K562 (cell line): ENCODE data around the gene SMAGP. TPM values are rescaled to one million over a fixed set of nuclear protein-coding genes. Genes with fewer than 3 reads are reported as not detected.

Source experiments
- ATAC-seq: fragments of 200-7000 bp; cut with Tn5 transposase; 3 replicates; pipeline ENCODE4 v1.9.1; 2020; ENCODE audit warnings: moderate library complexity
- BruUV-seq: library from RNA; stranded (reverse); fragments of 400-500 nt; replicated peaks from 2 replicates; lab custom pipeline; 2021; lab: Mats Ljungman, UMichigan
- CTCF ChIA-PET: fragments of 300-600 bp; formaldehyde crosslinking; extraction: SDS; loops from one replicate; lab custom pipeline; 2021; ENCODE audit warnings: low intra/inter-chr PET ratio; lab: Yijun Ruan, JAX
- POLR2A ChIA-PET: fragments of 300-600, 350-650 bp; sonication (Branson Sonifier 250); formaldehyde crosslinking; extraction: SDS; loops from one replicate; lab custom pipeline; 2021; ENCODE audit warnings: antibody characterized with exemption, inconsistent platforms; lab: Yijun Ruan, JAX
- DNase-seq, 4 experiments: peaks; one replicate each; pipeline versions ENCODE4 v3.0.0 to v3.0.0-alpha.2; 2011 to 2018; ENCODE audit warnings: low spot score in 3 of 4, mixed read lengths in 3 of 4; ENCODE audit errors: extremely low read depth in 1 of 4
- FAIRE-seq: peaks from 2 replicates; lab custom pipeline; 2011; peaks lifted over from hg19 to GRCh38; lab: Jason Lieb, UNC
- H2AFZ ChIP-seq: 2 replicates; pipeline ENCODE4 v1.6.0; 2011; ENCODE audit warnings: low read depth, low read length, control low read depth, inconsistent platforms
- H3K27ac ChIP-seq: fragments of 200-600 bp; 3 replicates; pipeline ENCODE4 v1.8.0; 2011; ENCODE audit warnings: low read depth, mild to moderate bottlenecking, control low read depth, inconsistent platforms, low read length, moderate library complexity, mixed read lengths; ENCODE audit errors: extremely low read depth
- H3K27me3 ChIP-seq, 2 experiments: fragments of 300-600 bp in 1 of 2; 2 replicates in 1 of 2; 3 replicates in 1 of 2; pipeline versions ENCODE4 v1.6.0 to v1.8.0; 2011; ENCODE audit warnings: inconsistent platforms in 2 of 2, low read length in 2 of 2, mild to moderate bottlenecking in 1 of 2, mixed read lengths in 1 of 2, moderate library complexity in 1 of 2; ENCODE audit not compliant: control insufficient read depth in 2 of 2, insufficient read depth in 2 of 2
- H3K36me3 ChIP-seq: fragments of 300-600 bp; 3 replicates; pipeline ENCODE4 v1.8.0; 2011; ENCODE audit warnings: mild to moderate bottlenecking, low read length, inconsistent platforms; ENCODE audit not compliant: control insufficient read depth, insufficient read depth
- H3K4me1 ChIP-seq, 2 experiments: fragments of 200-600 bp in 1 of 2; replicated peaks in 1 of 2; 2 replicates in 1 of 2; 3 replicates in 1 of 2; pipeline versions ENCODE4 v1.5.1 to v1.8.0; 2011; ENCODE audit warnings: inconsistent platforms in 2 of 2, low read length in 2 of 2, mild to moderate bottlenecking in 1 of 2, mixed read lengths in 1 of 2, moderate library complexity in 1 of 2; ENCODE audit not compliant: control insufficient read depth in 2 of 2, insufficient read depth in 2 of 2
- H3K4me2 ChIP-seq: 2 replicates; pipeline ENCODE4 v1.6.1; 2011; ENCODE audit warnings: low read length, control low read depth, inconsistent platforms, mixed read lengths; ENCODE audit not compliant: insufficient read depth
- H3K4me3 ChIP-seq: fragments of 200-600 bp; sonication (generic), shearing (Covaris generic); 2 replicates; pipeline ENCODE4 v1.5.1; 2016; ENCODE audit warnings: control low read depth, inconsistent platforms
- H3K79me2 ChIP-seq: fragments of 200-600 bp; 3 replicates; pipeline ENCODE4 v1.8.0; 2011; ENCODE audit warnings: low read length, inconsistent platforms; ENCODE audit not compliant: control insufficient read depth, insufficient read depth
- H3K9ac ChIP-seq, 2 experiments: 2 replicates each; pipeline versions ENCODE4 v1.6.0 to v1.6.1; 2011; ENCODE audit warnings: low read depth in 2 of 2, low read length in 2 of 2, control low read depth in 1 of 2, inconsistent platforms in 1 of 2, mild to moderate bottlenecking in 1 of 2, mixed read lengths in 1 of 2; ENCODE audit not compliant: insufficient read depth in 1 of 2
- H3K9me1 ChIP-seq: one replicate; pipeline ENCODE4 v1.6.0; 2011; ENCODE audit warnings: inconsistent platforms, mild to moderate bottlenecking, low read length, moderate library complexity; ENCODE audit not compliant: control insufficient read depth, insufficient read depth
- H3K9me3 ChIP-seq: replicated peaks from 2 replicates; pipeline ENCODE4 v1.5.1; 2011; ENCODE audit warnings: low read depth, low read length, inconsistent platforms; ENCODE audit not compliant: control insufficient read depth, insufficient read depth
- H4K20me1 ChIP-seq: replicated peaks from 2 replicates; pipeline ENCODE4 v1.6.1; 2011; ENCODE audit warnings: low read length, inconsistent platforms, mixed read lengths; ENCODE audit not compliant: control insufficient read depth, insufficient read depth
- ERF ChIP-seq: fragments of 450-650 bp; formaldehyde crosslinking; IDR thresholded peaks from 2 replicates; pipeline ENCODE4 v1.4.0; 2020; ENCODE audit warnings: mild to moderate bottlenecking, mixed read lengths
- FOXA1 ChIP-seq: fragments of 450-650 bp; IDR thresholded peaks from 2 replicates; pipeline ENCODE4 v1.6.1; 2016; ENCODE audit warnings: mild to moderate bottlenecking, borderline replicate concordance
- MTA3 ChIP-seq: fragments of 450-650 bp; formaldehyde crosslinking; IDR thresholded peaks from 2 replicates; pipeline ENCODE4 v1.6.1; 2017; ENCODE audit warnings: mild to moderate bottlenecking, borderline replicate concordance
- PHF21A ChIP-seq: fragments of 450-650 bp; IDR thresholded peaks from 2 replicates; pipeline ENCODE4 v1.6.1; 2017; ENCODE audit warnings: low read depth, borderline replicate concordance
- ZNF184 ChIP-seq: sonication (generic); formaldehyde crosslinking; IDR thresholded peaks from 2 replicates; pipeline ENCODE4 v1.5.0; 2020; ENCODE audit warnings: missing genetic modification reagents
- WGBS: fragments of 100-300 bp; shearing (Covaris generic); methylation state at CpG from one replicate; pipeline ENCODE4 v1.1.6; 2016; ENCODE audit warnings: low coverage, mixed read lengths; ENCODE audit not compliant: insufficient coverage; ENCODE audit errors: missing lambda C conversion rate; 5-methylcytosine and 5-hydroxymethylcytosine counted together
- in situ Hi-C: fragments of 300-500 bp; cut with MboI; formaldehyde crosslinking; loops from 4 replicates; pipeline ENCODE4 v1.15.0; 2018; ENCODE audit warnings: inconsistent platforms, mixed read lengths
- intact Hi-C: fragments of 100-400 bp; cut with micrococcal nuclease; formaldehyde crosslinking; loops from 2 replicates; pipeline ENCODE4 v1.14.2; 2022
- polyA plus RNA-seq, 8 experiments: library from polyadenylated mRNA; depleted of rRNA in 4 of 8; stranded (reverse) in 5 of 8; unstranded in 3 of 8; fragments of >200 nt; fragmentation: Nextera tagmentation in 2 of 8; fragmentation: Illumina TruSeq in 1 of 8; extraction: Ambion mirVana in 2 of 8; extraction: Trizol in 1 of 8; gene quantifications; 2 replicates each; pipeline versions ENCODE4 v1.2.1 to v1.2.3, GENCODE V29; 2011 to 2014; ENCODE audit warnings: inconsistent platforms in 1 of 8, missing spikeins in 1 of 8
- total RNA-seq, 7 experiments: library from RNA; depleted of rRNA in 6 of 7; stranded (reverse); fragments of >200 nt in 6 of 7; fragmentation: Illumina TruSeq in 2 of 7; extraction: Trizol in 2 of 7; gene quantifications; 2 replicates each; pipeline versions ENCODE4 v1.2.1 to v1.2.3, GENCODE V29; 2011 to 2021; ENCODE audit warnings: low replicate concordance in 1 of 7
- TF ChIP-seq, protein P1 (sequence below): fragments of 450-650 bp; IDR thresholded peaks from 2 replicates; pipeline ENCODE4 v1.6.1; 2017; ENCODE audit warnings: antibody characterized with exemption
- TF ChIP-seq, protein P2 (sequence below): sonication (generic); formaldehyde crosslinking; IDR thresholded peaks from 2 replicates; pipeline ENCODE4 v1.8.0; 2022; ENCODE audit warnings: missing genetic modification reagents, mild to moderate bottlenecking, borderline replicate concordance
- TF ChIP-seq, protein P3 (sequence below): sonication (generic); formaldehyde crosslinking; IDR thresholded peaks from 2 replicates; pipeline ENCODE4 v1.8.0; 2022; ENCODE audit warnings: missing genetic modification reagents, mild to moderate bottlenecking, borderline replicate concordance
- TF ChIP-seq, protein P4 (sequence below): IDR thresholded peaks from 2 replicates; pipeline ENCODE4 v1.6.1; 2014; ENCODE audit warnings: antibody characterized with exemption
- TF ChIP-seq, protein P5 (sequence below): fragments of 450-650 bp; conservative IDR thresholded peaks from 2 replicates; pipeline ENCODE4 v1.6.1; 2016; ENCODE audit warnings: missing genetic modification characterization, low read depth, mild to moderate bottlenecking, missing compliant biosample characterization, moderate library complexity
- TF ChIP-seq, protein P6 (sequence below): fragments of 450-650 bp; IDR thresholded peaks from 2 replicates; pipeline ENCODE4 v1.6.1; 2014; ENCODE audit warnings: low read depth, mild to moderate bottlenecking, moderate library complexity, borderline replicate concordance

Gene SMAGP
- total and polyA plus RNA-seq, 9 of the 15 experiments (the other 6 are each of a cell fraction or from before 2014, with no cell fraction given) = 23.1 to 62.3 (median 29.9) TPM

DNA sequence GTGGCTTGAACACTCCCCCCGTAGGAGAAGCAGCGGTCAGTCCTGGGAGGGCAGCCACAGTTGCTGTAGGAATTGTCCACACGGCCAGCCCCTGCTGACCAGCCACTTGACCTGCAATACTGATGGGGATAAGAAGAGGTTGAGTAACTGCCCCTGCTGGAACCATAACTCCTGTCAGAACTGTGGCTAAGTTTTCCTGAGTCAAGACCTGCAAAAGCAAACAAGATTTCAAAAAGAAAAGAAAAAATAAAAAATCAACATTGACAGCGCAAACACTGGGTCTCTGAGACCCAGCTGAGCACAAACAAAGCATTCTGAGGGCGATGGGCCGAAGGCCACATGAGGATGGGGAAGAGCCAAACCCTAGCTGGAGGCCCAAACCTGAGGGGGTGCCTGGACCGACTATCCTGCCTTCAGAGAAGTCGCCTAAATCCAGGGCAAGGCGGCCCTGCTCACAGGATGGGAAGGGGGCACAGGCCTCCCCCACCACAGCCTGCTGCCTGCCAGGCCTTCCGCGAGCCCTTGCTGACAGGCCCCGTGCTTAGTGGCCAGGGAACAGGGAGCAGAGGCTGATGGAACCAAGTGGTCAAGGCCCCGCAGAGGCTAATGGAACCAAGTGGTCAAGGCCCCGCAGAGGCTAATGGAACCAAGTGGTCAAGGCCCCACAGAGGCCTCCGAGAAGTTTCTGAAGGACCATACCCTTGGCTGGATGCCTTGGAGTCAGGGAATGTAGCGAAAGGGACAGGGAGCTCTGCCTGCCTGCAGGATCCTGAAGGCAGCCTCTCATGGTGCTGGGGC, 71.4 kb downstream of the SMAGP start:
- Histone ChIP-seq H3K27me3 (no peaks in the 10 kb centered on the region), H3K4me2 (no peak overlapping the region), H3K36me3 (no peaks in the 10 kb centered on the region), H2AFZ (no peak overlapping the region), H4K20me1 (no peaks in the 10 kb centered on the region), H3K9me3 (no peaks in the 10 kb centered on the region), H3K79me2 (no peaks in the 10 kb centered on the region), H3K27ac (no peak overlapping the region), H3K4me3 (no peak overlapping the region), H3K4me1 (peaks cover 0 to 17% of the 10 kb centered on the region in 2 experiments; a peak in 3 of 5 replicates), H3K9ac (peak overlapping the region in 1 of 2 experiments; percentile 47; a peak in 2 of 4 replicates), H3K9me1 (no peaks in the 10 kb centered on the region)
- peak; percentile 36; the same call in 2 of the 3 replicates for ATAC-seq
- no TSS peak for BruUV-seq
- 59% methylated on average over 15 of the region's 16 CpGs for WGBS
- DNase-seq = no peak
- in situ Hi-C loops = no loop called here
- no peak for FAIRE-seq
- intact Hi-C loops = no loop called here
- POLR2A ChIA-PET = interaction anchor here (0.5 to 2.4 kb wide), 2 partner anchors 14 to 19 kb away, joined by 3 to 7 read pairs; partner anchors contain the start of gene POU6F1
- CTCF ChIA-PET = no interaction called here
- TF ChIP-seq MTA3 (no peak), ZNF184 (no peak), PHF21A (no peak), ERF (CRISPR knock-in tag) (no peak), FOXA1 (no peak)
- TF ChIP-seq, protein P1, sequence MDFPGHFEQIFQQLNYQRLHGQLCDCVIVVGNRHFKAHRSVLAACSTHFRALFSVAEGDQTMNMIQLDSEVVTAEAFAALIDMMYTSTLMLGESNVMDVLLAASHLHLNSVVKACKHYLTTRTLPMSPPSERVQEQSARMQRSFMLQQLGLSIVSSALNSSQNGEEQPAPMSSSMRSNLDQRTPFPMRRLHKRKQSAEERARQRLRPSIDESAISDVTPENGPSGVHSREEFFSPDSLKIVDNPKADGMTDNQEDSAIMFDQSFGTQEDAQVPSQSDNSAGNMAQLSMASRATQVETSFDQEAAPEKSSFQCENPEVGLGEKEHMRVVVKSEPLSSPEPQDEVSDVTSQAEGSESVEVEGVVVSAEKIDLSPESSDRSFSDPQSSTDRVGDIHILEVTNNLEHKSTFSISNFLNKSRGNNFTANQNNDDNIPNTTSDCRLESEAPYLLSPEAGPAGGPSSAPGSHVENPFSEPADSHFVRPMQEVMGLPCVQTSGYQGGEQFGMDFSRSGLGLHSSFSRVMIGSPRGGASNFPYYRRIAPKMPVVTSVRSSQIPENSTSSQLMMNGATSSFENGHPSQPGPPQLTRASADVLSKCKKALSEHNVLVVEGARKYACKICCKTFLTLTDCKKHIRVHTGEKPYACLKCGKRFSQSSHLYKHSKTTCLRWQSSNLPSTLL = no peak
- TF ChIP-seq, protein P2, sequence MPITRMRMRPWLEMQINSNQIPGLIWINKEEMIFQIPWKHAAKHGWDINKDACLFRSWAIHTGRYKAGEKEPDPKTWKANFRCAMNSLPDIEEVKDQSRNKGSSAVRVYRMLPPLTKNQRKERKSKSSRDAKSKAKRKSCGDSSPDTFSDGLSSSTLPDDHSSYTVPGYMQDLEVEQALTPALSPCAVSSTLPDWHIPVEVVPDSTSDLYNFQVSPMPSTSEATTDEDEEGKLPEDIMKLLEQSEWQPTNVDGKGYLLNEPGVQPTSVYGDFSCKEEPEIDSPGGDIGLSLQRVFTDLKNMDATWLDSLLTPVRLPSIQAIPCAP (CRISPR knock-in tag) = no peak
- TF ChIP-seq, protein P3, sequence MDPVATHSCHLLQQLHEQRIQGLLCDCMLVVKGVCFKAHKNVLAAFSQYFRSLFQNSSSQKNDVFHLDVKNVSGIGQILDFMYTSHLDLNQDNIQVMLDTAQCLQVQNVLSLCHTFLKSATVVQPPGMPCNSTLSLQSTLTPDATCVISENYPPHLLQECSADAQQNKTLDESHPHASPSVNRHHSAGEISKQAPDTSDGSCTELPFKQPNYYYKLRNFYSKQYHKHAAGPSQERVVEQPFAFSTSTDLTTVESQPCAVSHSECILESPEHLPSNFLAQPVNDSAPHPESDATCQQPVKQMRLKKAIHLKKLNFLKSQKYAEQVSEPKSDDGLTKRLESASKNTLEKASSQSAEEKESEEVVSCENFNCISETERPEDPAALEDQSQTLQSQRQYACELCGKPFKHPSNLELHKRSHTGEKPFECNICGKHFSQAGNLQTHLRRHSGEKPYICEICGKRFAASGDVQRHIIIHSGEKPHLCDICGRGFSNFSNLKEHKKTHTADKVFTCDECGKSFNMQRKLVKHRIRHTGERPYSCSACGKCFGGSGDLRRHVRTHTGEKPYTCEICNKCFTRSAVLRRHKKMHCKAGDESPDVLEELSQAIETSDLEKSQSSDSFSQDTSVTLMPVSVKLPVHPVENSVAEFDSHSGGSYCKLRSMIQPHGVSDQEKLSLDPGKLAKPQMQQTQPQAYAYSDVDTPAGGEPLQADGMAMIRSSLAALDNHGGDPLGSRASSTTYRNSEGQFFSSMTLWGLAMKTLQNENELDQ (CRISPR knock-in tag) = no peak
- TF ChIP-seq, protein P4, sequence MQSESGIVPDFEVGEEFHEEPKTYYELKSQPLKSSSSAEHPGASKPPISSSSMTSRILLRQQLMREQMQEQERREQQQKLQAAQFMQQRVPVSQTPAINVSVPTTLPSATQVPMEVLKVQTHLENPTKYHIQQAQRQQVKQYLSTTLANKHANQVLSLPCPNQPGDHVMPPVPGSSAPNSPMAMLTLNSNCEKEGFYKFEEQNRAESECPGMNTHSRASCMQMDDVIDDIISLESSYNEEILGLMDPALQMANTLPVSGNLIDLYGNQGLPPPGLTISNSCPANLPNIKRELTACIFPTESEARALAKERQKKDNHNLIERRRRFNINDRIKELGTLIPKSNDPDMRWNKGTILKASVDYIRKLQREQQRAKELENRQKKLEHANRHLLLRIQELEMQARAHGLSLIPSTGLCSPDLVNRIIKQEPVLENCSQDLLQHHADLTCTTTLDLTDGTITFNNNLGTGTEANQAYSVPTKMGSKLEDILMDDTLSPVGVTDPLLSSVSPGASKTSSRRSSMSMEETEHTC = no peak
- TF ChIP-seq, protein P5, sequence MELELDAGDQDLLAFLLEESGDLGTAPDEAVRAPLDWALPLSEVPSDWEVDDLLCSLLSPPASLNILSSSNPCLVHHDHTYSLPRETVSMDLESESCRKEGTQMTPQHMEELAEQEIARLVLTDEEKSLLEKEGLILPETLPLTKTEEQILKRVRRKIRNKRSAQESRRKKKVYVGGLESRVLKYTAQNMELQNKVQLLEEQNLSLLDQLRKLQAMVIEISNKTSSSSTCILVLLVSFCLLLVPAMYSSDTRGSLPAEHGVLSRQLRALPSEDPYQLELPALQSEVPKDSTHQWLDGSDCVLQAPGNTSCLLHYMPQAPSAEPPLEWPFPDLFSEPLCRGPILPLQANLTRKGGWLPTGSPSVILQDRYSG (tag) = no peak
- TF ChIP-seq, protein P6, sequence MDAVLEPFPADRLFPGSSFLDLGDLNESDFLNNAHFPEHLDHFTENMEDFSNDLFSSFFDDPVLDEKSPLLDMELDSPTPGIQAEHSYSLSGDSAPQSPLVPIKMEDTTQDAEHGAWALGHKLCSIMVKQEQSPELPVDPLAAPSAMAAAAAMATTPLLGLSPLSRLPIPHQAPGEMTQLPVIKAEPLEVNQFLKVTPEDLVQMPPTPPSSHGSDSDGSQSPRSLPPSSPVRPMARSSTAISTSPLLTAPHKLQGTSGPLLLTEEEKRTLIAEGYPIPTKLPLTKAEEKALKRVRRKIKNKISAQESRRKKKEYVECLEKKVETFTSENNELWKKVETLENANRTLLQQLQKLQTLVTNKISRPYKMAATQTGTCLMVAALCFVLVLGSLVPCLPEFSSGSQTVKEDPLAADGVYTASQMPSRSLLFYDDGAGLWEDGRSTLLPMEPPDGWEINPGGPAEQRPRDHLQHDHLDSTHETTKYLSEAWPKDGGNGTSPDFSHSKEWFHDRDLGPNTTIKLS = no peak
